Measurements from ENCODE around the gene CPSF4.

CPSF4 gene

DNA sequence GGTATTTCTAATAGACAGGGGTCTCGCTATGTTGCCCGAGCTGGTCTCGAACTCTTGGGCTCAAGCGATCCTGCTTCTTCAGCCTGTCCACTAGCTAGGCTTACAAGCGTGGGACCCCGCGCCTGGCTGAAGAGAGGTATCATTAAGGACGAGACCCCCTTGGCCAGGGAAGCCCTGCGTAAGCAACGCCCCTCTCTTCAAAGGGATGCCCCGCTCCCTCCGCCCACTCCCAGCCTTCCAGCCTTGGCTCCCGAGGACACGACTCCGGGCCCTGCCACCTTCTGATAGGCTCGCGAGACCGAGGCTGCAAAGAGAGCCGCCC lies 65.5 kb downstream of the CPSF4 start:
- Histone ChIP-seq H3K36me3 (ENCODE audit: control insufficient read depth, insufficient read depth, low read length) (no peaks in the 10 kb centered on the region), H3K79me2 (peaks cover 18% of the 10 kb centered on the region), H3K9ac (peak overlapping the region; percentile 58), H3K4me3 (ENCODE audit: low read depth, low read length) (peak overlapping the region; percentile 97), H3K4me1 (peaks cover 3% of the 10 kb centered on the region), H3K9me3 (ENCODE audit: control insufficient read depth, low read length) (no peaks in the 10 kb centered on the region), H3K27ac (peak overlapping the region; percentile 92), H3K27me3 (ENCODE audit: control insufficient read depth, insufficient read depth, low read length) (no peaks in the 10 kb centered on the region), H3K4me2 (ENCODE audit: low read length) (peak overlapping the region; percentile 86), H2AFZ (peak overlapping the region; percentile 99)
- TF ChIP-seq, protein P1, sequence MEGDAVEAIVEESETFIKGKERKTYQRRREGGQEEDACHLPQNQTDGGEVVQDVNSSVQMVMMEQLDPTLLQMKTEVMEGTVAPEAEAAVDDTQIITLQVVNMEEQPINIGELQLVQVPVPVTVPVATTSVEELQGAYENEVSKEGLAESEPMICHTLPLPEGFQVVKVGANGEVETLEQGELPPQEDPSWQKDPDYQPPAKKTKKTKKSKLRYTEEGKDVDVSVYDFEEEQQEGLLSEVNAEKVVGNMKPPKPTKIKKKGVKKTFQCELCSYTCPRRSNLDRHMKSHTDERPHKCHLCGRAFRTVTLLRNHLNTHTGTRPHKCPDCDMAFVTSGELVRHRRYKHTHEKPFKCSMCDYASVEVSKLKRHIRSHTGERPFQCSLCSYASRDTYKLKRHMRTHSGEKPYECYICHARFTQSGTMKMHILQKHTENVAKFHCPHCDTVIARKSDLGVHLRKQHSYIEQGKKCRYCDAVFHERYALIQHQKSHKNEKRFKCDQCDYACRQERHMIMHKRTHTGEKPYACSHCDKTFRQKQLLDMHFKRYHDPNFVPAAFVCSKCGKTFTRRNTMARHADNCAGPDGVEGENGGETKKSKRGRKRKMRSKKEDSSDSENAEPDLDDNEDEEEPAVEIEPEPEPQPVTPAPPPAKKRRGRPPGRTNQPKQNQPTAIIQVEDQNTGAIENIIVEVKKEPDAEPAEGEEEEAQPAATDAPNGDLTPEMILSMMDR (IDR thresholded peaks at IDR 0.05) = no peak

DNA sequence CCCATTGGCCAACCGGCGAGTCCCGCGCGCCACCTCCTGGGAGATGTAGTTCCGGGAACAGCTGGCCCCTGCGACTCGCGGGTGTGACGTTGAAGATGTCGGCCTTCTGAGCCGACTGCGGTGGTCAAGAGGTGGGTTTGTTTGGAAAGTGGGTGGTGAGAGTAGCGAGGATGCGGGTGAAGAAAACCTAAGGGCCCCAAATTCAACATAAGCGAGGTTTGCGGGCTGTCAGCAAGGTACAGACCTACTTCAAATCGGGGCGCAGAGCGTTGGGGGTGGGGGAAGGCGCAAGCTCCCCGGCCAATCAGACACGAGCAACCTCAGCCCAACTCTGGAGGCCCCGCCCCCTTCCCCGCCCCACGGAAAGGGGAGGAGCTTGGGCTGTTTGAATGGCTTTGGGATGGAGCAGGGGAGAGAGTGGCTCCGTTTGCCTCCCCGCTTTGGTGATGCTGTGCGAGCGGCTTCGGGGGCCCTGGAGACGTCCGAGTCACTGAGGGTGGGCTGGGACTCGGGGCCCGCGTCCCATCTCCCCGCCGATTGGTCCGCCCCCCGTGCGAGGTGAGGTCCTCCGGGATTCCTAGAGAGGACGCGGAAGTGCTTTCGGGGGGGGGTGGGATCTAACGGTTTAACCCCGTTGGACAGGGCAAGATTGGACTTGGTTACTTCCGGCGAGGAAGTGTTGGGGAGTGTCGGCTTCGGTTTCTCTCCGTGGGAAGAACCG lies 66.0 kb downstream of the CPSF4 start, which contains the start of gene ZKSCAN5:
Gene ZKSCAN5 (plus strand): TSS at position 60 of the 721 bp plus-strand sequence. CDS start 1,383 bp downstream, outside the sequence.
- no peaks in the 10 kb centered on the region for H3K27me3 ChIP-seq (ENCODE audit: control insufficient read depth, insufficient read depth, low read length)
- H3K4me1 ChIP-seq = peaks cover 3% of the 10 kb centered on the region
- peak within 1 kb of the TSS; percentile 97 for H3K4me3 ChIP-seq (ENCODE audit: low read depth, low read length)
- peak within 1 kb of the TSS; percentile 99 for H2AFZ ChIP-seq
- peaks cover 16% of the 10 kb centered on the region for H3K79me2 ChIP-seq
- H3K36me3 ChIP-seq (ENCODE audit: control insufficient read depth, insufficient read depth, low read length) = no peaks in the 10 kb centered on the region
- H3K27ac ChIP-seq = peak within 1 kb of the TSS; percentile 92
- TF ChIP-seq, protein P1 (IDR thresholded peaks at IDR 0.05) = peak; percentile 23
- H3K9ac ChIP-seq = peak within 1 kb of the TSS; percentile 58
- no peaks in the 10 kb centered on the region for H3K9me3 ChIP-seq (ENCODE audit: control insufficient read depth, low read length)
- H3K4me2 ChIP-seq (ENCODE audit: low read length) = peak within 1 kb of the TSS; percentile 86

DNA sequence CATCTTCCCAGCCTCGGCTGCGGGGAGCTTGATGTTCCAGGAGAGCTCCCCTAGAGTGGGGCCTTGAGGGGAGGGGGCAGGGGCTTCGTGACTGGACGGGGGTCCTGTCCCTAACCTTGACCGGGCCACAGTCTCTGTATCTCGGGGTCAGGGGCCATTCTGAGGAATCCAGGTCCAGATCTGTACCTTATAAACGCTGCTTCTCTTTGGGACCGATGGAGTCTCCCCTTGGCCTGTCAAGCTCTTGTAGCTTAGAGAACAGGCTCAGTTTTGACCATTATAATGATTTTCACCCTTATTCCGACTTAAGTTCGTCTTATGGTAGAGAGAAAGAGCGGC lies 66.5 kb downstream of the CPSF4 start:
- H3K4me1 ChIP-seq = peaks cover 3% of the 10 kb centered on the region
- no peaks in the 10 kb centered on the region for H3K27me3 ChIP-seq (ENCODE audit: control insufficient read depth, insufficient read depth, low read length)
- peak overlapping the region; percentile 99 for H2AFZ ChIP-seq
- peak overlapping the region; percentile 86 for H3K4me2 ChIP-seq (ENCODE audit: low read length)
- H3K4me3 ChIP-seq (ENCODE audit: low read depth, low read length) = peak overlapping the region; percentile 97
- TF ChIP-seq, protein P1 (IDR thresholded peaks at IDR 0.05) = no peak
- peak overlapping the region; percentile 55 for H3K9ac ChIP-seq
- H3K36me3 ChIP-seq (ENCODE audit: control insufficient read depth, insufficient read depth, low read length) = no peaks in the 10 kb centered on the region
- no peaks in the 10 kb centered on the region for H3K9me3 ChIP-seq (ENCODE audit: control insufficient read depth, low read length)
- H3K27ac ChIP-seq = peak overlapping the region; percentile 92
- H3K79me2 ChIP-seq = peaks cover 16% of the 10 kb centered on the region

All from parathyroid adenoma (tissue), 2 donors.